NT2/D1 (cell line): ENCODE data around the gene PPARA.

ENCODE experiments used
- SUZ12 ChIP-seq: IDR thresholded peaks from 2 replicates; pipeline ENCODE4 v1.6.1; 2011; ENCODE audit not compliant: insufficient read length, insufficient read depth; ENCODE audit errors: extremely low read depth
- YY1 ChIP-seq: IDR thresholded peaks from 2 replicates; pipeline ENCODE4 v1.6.1; 2011; ENCODE audit not compliant: insufficient read length, insufficient read depth

DNA sequence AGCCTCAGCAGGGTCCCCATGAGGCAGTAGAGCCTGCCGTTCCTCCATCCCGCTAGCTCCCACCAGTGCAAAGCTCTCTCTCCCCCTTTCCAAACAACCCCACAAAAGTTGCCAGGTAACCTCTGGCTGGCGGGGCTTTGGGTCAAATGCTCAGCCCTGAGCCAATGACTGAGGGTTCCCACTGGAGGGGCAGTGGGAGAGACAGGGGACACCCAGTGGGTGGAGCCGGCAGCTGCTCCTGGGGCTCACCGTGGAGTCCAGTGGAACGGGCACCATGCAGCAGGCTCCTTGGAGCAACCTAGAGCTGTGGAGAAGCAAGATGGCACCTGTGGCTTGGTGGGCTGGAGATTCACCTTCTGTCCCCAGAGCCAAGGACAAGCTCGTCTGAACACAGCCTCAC is 25.0 kb upstream of the PPARA start:
- no peak for TF ChIP-seq SUZ12
- TF ChIP-seq YY1, result no peak
